ENCODE results near the gene PRKCE. TPM values are rescaled to one million over a fixed set of nuclear protein-coding genes. Genes with fewer than 3 reads are reported as not detected.

PRKCE gene
- total RNA-seq, 1 donor from 2014 or later: 15.7 TPM

DNA sequence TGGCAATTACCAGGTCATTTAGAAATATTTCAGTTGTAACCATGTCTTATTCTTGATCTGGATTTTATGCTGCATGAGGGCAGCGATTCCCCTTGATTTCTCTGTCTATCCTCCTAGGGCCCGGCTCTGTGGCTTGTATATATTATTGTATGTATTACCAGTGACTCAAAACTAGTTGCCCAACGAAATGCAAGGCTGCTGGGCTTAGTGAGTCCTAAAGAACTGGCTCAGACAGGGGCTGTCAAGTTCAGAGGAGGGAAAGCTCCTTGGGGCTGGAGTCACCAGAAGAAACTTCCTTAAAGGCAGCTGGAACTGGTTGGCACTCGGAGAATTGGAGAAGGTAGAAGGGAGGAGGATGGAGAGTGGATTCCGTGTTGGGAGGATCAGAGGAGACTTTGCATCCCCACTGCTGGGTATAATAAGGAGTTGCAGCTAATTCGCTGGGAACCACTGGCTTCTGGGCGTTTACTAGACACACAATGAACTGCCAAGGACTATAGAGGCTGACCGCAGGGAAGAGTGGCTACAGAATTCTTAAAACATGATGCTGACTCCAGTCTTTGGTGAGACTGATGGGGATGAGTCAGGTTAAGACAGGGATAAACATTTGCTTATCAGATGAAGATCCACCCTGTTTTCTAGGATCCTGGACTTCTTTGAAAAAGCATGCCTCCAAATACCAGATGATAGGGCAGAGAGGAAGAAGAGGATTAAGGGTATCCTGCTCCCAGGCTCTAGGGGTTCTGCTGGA, 104.3 kb downstream of the PRKCE start:
- no peak for DNase-seq

DNA sequence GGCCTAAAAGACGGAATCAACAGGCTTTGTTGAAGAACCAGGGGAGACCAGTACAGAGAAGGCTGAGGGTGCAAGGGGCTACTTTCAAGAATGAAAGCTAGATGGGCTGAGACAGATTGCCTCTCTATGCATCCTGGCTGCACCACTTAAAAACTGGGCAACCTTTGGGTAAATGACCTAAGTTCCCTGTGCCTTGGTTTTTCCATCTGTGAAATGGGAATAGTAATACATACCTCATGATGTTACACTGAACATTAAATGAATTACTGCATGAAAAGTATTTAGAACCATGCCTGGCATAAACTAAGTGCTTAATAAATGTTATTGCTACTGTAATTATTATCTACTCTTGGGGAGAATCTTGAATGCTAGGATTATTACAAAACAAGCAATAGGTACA, 106.5 kb downstream of the PRKCE start:
- DNase-seq: no peak

DNA sequence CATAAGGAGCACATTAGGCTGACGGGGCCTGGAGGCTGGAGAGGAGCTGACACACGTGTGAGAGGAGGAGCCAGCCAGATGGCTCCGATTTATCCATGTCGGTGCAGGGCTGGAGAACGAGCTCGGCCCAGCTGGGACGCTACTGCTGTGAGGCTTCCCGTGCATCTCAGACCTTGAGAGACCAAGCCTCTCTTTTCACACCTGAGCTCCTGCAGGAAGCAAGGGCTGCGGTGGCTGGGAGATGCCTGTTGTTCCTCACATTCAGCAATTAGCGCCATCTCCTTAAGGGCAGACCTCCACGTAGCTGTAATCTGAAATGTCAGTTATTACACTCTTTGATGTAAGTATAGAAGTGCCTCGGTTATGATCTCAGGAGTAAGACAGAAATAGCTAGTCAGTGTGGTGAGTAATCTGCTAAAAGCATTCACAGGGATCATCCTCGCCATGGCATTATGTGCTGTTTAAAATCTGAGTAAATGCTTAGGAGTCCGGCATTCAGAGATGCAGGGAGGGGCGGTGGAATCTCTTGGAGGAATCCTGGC, 107.9 kb downstream of the PRKCE start:
- DNase-seq: peak; percentile 79

DNA sequence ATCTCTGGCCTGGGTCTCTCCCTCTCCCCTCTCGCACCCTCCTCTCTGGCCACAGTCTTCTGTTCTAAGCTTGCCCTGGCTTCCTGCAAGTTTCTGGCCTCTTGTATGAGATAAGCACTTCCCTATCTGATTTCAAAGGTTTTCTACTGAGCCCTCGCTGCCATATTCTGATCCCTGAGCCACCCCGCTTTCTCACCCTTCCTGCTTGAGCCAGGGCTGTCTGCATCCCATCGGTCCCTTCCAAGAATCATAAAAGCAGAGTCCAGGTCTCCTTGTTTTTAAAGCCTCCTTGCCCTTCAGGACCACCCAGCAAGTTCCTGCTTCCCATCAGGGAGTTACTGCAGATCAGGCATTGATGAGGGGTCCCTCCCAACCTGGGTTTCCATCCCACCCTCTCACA, 110.2 kb downstream of the PRKCE start:
- DNase-seq: no peak

DNA sequence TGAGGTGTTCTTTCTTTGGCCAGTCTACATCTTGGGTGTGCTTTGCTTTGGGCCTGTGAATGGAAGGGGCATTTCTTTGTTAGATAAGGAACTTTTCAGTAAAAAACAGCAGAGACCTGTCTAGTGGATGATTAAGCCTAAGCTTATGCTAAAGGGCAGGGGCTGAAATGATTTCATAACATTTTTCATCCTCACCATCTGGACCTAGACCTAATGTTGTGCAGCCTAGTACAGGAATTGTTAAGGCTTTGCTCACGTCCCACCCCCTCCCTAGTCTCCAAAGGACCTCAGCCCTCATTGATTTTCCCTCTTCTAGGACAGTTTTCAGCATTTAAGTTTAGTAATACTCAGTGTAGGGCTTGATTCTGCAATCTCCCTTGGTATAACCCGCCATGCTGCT, 111.8 kb downstream of the PRKCE start:
- DNase-seq: no peak

- no peak for DNase-seq
Measured at GRCh38 chr2:45763797-45764196, 112.3 kb downstream of the PRKCE start.

GRCh38 chr2:45765007-45765727, 113.7 kb downstream of the PRKCE start:
- no peak for DNase-seq

DNA sequence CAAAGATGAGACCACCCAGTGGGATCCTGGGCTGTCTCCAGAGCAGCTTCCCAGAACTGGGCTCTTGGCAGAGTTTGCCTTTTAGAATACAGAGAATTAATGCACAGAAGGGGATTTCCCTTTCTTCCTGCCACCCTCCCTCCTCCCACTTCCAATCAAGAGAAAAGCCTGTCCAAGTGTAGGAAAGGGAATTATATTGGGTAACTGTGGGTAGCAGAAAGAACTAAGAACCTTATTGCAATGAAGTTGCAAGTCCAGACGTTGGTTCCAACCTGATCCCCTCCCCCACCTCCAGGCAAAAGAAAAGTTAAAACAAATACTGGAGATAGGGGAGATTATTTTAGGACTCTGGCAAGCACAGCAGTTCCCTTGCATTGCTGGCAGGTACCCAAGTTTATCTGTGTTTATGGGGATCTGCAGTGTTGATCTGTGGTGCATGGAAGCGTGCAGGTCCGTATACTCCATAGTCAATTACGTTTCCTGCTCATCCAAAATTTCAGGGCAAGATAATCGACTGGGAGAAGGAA, 114.3 kb downstream of the PRKCE start:
- DNase-seq: peak; percentile 36

GRCh38 chr2:45768208-45768607, 116.7 kb downstream of the PRKCE start:
- DNase-seq: no peak

DNA sequence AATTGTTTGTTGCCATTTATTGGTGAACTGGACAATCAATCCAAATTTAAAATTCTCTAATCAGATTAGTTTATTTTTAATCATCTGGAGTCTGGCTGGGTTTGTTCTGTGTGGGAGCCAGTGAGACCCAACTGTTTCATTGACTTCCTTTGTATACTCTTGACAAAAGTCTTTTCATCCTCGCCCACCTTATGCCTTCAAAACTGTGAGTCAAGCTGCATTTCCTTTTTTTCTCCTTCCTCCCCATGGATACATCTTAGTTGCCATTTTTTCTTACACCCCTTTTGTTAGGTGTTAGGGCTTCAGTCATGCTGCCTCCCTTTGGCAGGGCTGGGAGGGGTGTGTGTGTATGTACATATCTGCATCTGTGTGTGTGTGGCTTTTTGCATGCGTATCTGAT, 117.6 kb downstream of the PRKCE start:
- DNase-seq: no peak

GRCh38 chr2:45769854-45770576, 118.5 kb downstream of the PRKCE start:
- DNase-seq: no peak

DNA sequence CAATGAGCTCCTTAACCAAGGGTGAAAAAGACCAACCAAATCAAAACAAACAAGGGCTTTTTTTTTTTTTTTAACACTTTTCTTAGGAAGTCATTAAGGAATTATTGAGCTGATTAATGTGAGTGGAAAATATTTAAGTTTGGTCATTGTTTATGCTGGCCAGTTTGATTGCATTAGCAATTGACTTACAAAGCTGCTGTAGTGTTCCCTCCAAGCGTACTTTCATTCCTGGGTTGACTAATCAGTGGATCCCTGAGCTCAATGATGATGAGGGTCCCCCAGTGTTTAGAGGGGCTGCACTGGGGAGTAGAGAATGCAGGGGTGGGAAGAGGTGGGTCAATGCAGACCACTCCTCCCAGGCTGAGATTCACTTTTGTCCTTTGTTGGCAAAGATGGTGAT, 119.3 kb downstream of the PRKCE start:
- DNase-seq: no peak

DNA sequence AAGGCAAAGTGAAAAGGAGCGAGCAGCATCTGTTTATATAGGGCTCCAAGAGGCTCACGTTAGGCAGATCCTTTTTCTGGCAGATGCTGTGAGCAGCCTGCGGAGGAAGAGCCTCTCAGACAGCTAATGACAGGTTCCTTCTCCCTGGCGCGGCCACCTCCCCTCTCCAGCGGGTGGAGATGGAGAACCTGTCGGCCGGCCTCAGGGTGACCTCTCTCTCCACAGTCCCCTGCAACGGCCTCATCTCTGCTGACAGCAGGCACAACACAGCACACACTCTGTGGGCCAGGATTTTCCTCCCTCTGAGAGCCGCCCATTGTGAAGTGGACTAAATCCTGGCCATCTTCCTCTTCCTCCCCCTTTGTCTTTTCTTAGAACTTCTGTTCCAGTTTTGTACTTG, 119.8 kb downstream of the PRKCE start:
- peak; percentile 88 for DNase-seq

GRCh38 chr2:45772038-45772437, 120.6 kb downstream of the PRKCE start:
- DNase-seq: no peak

DNA sequence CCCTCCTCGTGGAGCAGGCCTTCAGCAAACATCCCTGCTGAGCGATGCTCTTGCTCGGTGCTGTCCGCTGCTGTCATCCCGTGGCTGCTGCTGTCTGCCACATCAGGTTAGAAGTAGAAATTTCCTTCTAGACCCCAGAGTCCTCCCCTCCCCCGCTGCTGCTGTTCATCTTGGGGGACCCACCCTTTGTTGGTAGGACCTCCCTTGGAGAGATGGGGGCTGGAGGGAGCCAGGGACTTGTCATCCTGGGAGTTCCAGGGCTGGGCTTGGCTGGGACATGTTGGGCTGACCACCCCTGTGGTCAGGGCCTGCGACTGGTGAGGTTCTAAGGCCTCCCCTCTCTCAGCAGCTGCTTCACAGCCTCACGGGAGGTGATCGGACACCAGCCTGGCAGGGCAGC, 122.4 kb downstream of the PRKCE start:
- no peak for DNase-seq

GRCh38 chr2:45774688-45775244, 123.3 kb downstream of the PRKCE start:
- DNase-seq: no peak

- peak; percentile 50 for DNase-seq
Measured at GRCh38 chr2:45776160-45776955, 124.9 kb downstream of the PRKCE start.

GRCh38 chr2:45777996-45778719, 126.7 kb downstream of the PRKCE start:
- no peak for DNase-seq

GRCh38 chr2:45778720-45779171, 127.3 kb downstream of the PRKCE start:
- peak; percentile 59 for DNase-seq

All from tongue (tissue), 2 donors.